GM10248 (cell line): ENCODE results near the gene OLFM1.

ENCODE experiments used
- CTCF ChIA-PET: fragments of 300-600 bp; sonication (Branson Sonifier 250); formaldehyde crosslinking; extraction: SDS; loops from one replicate; lab custom pipeline; 2021; ENCODE audit warnings: antibody characterized with exemption; lab: Yijun Ruan, JAX
- POLR2A ChIA-PET: fragments of 350-650 bp; sonication (Branson Sonifier 250); formaldehyde crosslinking; extraction: SDS; loops from one replicate; lab custom pipeline; 2020; ENCODE audit warnings: antibody characterized with exemption; lab: Yijun Ruan, JAX
- DNase-seq: peaks from one replicate; pipeline ENCODE4 v3.0.0; 2012; ENCODE audit errors: extremely low spot score
- CTCF ChIP-seq: IDR thresholded peaks from 2 replicates; pipeline ENCODE4 v1.5.1; 2012; ENCODE audit warnings: mild to moderate bottlenecking, low read depth; ENCODE audit errors: extremely low read depth, missing control alignments, control extremely low read depth

OLFM1 gene

GRCh38 chr9:135129137-135129695 is 41.7 kb downstream of the OLFM1 start:
- ChIA-PET CTCF (no interaction called here), POLR2A (no interaction called here)
- no peak for DNase-seq
- no peak for TF ChIP-seq CTCF

GRCh38 chr9:135130207-135130976 is 42.9 kb downstream of the OLFM1 start:
- DNase-seq: no peak
- TF ChIP-seq CTCF: no peak
- CTCF ChIA-PET: no interaction called here
- POLR2A ChIA-PET: no interaction called here

DNA sequence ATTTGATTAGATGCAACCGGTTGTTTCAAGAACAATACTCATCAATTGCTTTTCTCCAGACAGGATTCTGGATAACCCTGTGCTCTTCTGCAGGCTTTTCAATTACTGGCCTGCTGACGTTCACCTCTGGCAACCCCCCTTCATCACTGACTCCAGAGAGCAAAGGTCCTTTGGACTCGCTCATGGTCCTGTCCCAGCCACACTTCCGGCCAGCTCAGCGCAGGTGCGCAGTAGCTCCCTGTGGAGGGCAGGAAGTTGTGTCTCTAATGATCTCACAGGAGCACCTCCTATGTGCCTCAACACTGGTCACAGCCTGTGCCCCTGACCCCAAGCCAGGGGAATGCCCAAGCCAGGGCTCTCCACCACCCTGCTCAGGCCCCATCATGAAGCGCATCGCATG is 44.0 kb downstream of the OLFM1 start:
- DNase-seq: no peak
- ChIA-PET POLR2A (no interaction called here), CTCF (no interaction called here)
- TF ChIP-seq CTCF: no peak

- no peak for DNase-seq
- ChIA-PET CTCF (no interaction called here), POLR2A (no interaction called here)
- no peak for TF ChIP-seq CTCF
Measured at GRCh38 chr9:135132008-135132407, 44.5 kb downstream of the OLFM1 start.

DNA sequence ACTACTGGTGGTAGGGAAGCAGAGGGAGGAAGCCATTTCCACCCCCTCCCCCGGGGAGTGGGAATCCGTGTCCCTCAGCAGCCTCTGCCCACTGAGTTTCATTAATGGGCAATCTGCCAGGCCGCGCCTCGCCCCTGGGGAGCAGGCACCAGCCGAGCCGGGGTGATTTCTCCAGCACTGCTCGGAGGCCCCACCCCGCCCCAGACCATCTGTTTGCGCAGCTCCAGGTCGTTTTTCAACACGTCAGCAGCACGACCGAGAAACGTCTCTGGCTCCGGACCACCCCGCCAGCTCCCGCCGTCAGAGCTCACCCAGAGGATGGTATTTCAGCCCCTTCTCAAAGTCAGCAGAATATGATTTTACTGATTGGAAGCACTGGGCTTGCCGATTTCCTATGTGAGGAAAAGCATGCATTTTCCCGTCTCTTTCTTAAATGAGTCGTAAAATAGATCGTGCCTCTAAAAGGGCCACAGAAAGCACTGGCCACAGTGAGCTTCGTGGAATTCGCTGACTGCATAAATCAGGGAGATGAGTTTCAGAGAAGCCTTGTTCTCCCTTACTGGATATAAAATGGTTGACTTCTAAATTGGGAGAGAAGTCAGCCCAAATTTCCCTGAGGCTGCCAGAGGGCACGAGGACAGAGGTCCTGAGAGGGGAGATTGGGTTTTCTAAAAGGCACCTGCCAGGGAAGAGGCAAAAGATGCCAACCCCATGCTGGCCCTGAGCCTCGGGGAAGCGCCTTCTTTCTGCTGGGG is 47.0 kb downstream of the OLFM1 start:
- no peak for TF ChIP-seq CTCF
- DNase-seq: no peak
- CTCF ChIA-PET: no interaction called here
- POLR2A ChIA-PET: no interaction called here

GRCh38 chr9:135135171-135135928 is 47.9 kb downstream of the OLFM1 start:
- ChIA-PET POLR2A (no interaction called here), CTCF (no interaction called here)
- no peak for DNase-seq
- TF ChIP-seq CTCF: no peak
